ENCODE measurements around the gene CCDC15.
"Not testable (repeated sequence)": the region's sequence is repeated elsewhere in the genome, so short reads cannot be mapped to it uniquely, and the experiment has no call there.

The CCDC15 gene

DNA sequence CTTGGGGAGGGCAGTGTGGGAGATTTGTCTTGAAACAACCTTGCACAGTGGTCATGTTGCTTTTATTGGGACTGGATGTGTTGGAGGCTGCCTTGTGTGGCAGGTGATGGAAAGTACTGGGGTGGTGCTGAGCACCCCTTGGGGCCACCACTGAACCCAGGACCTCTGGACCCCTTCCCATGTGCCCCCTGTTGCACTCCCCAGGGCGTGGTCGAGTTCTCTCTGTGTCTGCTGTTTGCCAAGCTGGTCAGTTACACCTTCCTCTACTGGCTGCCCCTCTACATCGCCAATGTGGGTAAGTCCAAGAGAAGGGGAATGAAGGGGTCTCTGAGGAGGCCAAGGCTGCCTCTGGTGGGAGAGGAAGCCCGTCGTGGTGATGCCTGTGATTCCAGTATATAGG lies 128.0 kb downstream of the CCDC15 start:
- DNase-seq (ENCODE audit: low spot score) = no peak

DNA sequence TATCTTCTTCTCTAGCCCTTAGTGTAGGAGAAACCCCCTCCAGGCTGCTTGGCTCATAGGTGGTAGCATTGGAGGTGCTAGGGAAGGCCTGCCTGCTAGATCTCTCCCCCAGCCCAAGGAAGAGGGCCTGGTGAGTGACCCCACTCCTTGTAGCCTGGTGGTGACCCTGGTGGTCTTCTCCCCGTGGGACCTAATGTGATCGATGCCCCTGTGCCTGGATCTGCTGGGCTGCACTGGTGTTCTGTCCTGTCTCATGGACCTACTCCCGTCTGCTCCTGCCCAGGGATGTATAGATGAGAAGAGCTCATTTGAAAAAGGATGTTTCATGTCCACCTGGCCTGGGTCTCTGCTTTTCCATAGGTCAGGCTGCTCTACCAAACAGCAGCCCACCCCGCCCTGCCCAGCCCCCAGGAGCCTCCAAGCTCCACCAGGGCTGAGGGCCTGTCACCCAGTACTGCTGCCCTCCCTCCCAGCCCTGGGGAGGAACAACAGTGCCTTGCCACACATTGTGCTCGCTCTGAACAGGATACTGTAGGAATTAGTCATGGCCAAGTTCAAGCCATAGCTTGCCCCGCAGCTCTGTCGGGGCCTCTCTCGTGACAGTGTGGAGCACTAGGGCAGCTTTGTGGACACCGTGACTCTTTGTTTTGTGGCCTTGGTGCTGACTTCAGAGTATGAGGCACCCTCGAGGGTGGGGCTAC lies 128.8 kb downstream of the CCDC15 start:
- peak; percentile 80 for DNase-seq (ENCODE audit: low spot score)

DNA sequence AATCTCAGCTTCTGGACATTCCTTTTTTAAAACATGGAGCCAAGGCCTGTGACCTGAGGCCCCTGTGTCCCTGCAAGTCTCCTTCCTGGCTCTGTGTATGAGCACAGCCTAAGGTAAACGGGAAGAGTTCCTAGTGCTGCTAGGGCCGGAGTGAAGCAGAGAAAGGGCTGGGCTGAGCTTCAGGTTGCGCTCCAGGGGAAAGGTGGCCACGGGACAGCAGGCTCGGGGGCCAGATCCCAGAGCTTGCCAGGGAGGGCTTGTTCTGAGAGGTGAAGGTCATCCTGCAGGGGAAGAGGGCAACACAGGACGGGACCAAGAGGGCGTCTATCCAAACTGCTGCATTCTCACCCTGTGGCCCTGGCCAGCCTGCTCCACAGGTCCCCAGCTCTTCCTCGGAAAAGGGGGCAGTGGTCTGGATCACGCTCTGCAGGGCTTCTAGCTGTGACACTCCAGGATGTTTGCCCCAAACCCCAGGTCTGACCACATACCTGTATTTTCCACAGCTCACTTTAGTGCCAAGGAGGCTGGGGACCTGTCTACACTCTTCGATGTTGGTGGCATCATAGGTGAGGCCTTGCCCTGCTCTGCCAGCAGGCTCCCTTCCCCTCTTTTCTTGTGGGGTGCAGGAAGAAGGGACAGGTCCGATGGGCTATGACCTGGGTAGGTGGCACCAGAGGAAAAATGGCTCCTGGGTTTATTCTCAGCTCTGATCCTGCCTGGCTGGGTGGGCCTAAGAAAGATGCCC lies 129.5 kb downstream of the CCDC15 start:
- no peak for DNase-seq (ENCODE audit: low spot score)

DNA sequence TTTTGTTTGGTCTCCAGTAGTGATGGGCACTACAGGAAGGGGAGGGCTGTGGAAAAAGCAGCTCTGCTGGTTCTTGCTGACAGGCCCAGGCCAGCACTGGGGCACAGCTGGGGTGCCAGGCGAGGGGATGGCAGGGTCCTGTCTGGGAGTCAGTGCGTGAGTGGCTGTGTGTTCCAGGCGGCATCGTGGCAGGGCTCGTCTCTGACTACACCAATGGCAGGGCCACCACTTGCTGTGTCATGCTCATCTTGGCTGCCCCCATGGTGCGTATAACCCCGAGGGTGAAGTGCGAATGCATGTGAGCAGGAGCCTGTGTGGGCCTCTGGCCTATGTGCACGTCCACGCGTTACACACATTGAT lies 130.0 kb downstream of the CCDC15 start:
- DNase-seq (ENCODE audit: low spot score) = no peak

DNA sequence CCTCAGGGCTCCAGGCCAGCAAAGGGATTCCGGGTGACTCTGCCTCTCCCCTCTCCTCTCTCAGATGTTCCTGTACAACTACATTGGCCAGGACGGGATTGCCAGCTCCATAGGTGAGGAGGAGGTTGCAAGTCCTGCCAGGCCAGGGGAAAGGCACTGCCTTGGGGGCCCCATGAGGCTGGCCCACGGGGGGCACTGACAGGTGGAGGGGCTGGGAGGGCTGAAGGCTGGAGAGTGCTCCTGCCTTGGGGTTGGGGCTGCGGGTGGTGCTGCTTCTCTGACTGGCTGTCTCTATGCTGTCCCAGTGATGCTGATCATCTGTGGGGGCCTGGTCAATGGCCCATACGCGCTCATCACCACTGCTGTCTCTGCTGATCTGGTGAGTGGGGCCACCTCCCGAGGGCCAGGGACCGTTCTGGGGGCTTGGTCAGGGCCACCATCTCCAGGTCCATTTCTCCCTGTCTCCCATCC lies 130.8 kb downstream of the CCDC15 start:
- no peak for DNase-seq (ENCODE audit: low spot score)

DNA sequence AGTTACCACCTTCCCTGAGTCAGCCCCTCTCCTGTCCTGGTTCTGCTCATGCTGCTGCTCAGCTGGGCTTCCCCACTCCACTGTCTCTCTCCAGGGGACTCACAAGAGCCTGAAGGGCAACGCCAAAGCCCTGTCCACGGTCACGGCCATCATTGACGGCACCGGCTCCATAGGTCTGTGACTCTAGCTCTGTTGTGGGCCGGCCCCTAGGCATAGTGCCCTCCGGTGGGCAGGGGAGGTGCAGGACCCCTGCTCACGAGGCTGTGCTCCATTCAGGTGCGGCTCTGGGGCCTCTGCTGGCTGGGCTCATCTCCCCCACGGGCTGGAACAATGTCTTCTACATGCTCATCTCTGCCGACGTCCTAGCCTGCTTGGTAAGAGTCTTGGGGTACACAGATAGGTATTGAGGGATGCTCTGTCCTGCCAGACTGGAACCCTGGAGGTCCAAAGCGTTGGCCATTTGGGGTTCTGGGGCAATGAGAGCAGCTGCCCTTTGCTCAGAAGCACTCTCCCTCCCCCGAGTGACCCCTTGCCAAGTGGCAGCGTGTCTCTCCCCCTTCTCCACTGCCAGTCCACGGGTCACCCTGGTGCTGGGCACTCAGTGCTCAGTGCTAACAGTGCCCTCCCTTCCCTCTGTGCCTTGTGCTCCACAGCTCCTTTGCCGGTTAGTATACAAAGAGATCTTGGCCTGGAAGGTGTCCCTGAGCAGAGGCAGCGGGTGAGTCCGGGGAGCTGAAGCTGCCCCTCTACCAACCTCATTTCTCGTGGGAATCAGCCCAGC lies 131.5 kb downstream of the CCDC15 start:
- DNase-seq (ENCODE audit: low spot score) = no peak

DNA sequence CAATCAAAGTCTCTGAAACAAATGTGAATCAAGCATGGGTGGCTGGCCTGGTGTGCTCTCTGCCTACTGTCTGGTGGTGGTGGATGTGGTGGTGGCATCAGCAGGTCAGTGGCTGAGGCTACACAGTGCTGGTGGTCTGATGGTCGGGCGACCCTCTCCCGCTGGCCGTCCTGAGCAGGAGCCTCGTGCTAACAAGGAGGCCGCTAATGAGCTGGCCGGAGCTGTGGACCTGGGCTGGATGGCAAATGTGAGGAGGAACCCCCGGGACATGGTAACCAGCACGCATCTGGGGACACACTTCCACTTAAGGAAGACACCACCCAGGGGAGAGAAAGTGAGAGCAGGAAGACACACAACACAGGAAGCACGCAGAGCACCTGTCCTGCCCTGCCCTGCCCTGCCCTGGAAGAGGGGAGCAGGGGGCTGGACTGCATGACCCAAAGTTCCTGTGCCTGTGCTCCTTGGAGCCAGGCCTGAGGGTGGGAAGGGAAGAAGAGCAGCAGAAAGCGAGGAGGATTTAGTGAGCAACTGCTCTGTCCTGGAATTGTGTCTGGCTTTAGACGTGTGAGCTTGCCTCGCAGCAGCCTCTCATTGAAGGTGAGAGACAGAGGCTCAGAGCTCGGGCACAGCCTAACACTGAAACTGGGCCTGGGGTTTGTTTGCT lies 132.8 kb downstream of the CCDC15 start:
- no peak for DNase-seq (ENCODE audit: low spot score)

DNA sequence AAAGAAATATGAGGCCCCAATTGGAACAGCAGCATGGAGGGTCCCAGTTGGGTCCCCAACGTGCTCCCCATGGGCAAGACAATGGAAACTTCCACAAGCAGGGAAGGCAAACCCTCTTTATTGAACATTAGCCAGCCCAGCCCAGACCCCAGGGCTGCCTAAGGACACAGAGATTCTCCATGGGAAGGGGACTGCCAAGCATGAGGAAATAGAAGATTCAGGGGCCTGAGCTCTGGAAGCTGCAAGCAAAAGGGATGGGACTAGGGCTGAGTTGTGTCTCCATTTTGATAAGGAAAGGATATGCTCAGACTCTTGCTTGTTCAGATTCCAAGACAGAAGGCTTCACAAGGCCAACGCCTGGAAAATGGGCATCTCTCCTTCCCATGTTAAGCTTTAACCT lies 134.1 kb downstream of the CCDC15 start:
- no peak for DNase-seq (ENCODE audit: low spot score)

DNA sequence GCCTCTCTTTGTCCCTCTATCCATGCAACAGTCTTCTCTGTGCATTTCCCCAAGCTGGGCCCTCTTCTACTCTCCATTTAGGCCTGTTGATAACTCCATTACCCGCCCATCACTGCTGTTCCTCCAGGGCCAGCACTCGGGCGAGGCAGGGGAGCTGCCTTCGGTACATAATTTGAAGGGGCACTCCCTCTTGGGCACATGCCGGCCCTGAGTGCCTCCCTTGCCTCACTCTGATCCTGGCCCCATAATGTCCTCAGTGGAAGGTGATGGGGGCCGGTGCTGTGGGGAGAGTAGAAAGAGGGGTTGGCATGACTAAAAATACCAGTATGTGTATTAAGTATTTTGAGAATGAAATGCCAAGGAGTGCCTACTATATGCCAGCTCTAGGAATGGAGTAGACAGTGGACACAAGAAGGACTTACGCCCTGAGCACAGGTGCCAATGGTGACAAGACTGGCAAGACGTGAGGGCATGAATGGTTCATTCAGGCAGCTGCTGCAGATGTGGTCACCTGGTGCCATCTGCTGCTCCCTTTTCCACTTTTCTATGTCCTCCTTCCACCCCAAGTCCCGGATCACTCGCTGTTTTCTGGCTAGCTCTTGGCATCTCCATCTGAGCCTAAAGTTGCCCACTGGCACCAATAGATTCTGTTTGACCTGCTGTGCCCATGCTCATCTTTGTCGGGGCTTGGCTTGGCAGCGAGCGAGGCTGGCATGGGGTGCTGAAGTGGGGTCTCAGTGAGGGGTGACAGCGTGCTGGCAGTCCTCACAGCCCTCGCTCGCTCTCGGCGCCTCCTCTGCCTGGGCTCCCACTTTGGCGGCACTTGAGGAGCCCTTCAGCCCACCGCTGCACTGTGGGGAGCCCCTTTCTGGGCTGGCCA lies 134.8 kb downstream of the CCDC15 start:
- DNase-seq (ENCODE audit: low spot score) = no peak

DNA sequence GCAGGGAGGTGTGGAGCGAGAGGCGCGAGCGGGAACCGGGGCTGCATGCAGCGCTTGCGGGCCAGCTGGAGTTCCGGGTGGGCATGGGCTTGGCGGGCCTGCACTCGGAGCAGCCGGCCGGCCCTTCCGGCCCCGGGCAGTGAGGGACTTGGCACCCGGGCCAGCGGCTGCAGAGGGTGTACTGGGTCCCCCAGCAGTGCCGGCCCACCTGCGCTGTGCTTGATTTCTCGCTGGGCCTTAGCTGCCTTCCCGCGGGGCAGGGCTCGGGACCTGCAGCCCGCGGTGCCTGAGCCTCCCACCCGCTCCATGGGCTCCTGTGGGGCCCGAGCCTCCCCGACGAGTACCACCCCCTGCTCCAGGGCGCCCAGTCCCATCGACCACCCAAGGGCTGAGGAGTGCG lies 135.5 kb downstream of the CCDC15 start:
- DNase-seq (ENCODE audit: low spot score) = not testable (repeated sequence)

DNA sequence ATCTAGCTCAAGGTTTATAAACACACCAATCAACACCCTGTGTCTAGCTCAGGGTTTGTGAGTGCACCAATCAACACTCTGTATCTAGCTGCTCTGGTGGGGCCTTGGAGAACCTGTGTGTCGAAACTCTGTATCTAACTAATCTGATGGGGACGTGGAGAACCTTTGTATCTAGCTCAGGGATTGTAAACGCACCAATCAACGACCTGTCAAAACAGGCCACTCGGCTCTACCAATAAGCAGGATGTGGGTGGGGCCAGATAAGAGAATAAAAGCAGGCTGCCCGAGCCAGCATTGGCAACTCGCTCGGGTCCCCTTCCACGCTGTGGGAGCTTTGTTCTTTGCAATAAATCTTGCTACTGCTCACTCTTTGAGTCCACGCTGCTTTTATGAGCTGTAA lies 136.1 kb downstream of the CCDC15 start:
- not testable (repeated sequence) for DNase-seq (ENCODE audit: low spot score)

DNA sequence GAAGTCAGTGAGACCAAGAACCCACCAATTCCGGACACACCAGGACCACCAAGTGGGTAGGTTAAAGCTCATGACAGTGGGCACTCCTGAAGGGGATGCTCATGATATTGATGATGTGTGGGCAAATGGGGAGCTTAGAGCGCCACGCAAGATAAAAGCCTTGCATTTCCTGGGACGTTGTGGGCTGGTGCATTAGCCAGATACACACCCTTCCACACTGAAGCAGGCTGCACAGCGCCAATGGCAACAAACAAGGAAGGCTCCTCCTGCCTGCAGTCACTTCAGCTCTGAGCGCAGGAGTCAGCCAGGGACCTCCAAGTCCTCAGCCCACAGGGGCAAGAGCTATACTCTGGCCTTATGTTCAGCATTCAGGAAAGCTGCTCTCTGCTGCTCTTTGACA lies 136.8 kb downstream of the CCDC15 start:
- no peak for DNase-seq (ENCODE audit: low spot score)

Measured in AG20443 (cell line).